ENCODE measurements around the gene LAIR1.
"Not testable (repeated sequence)": the region's sequence is repeated elsewhere in the genome, so short reads cannot be mapped to it uniquely, and the experiment has no call there.

LAIR1 gene

DNA sequence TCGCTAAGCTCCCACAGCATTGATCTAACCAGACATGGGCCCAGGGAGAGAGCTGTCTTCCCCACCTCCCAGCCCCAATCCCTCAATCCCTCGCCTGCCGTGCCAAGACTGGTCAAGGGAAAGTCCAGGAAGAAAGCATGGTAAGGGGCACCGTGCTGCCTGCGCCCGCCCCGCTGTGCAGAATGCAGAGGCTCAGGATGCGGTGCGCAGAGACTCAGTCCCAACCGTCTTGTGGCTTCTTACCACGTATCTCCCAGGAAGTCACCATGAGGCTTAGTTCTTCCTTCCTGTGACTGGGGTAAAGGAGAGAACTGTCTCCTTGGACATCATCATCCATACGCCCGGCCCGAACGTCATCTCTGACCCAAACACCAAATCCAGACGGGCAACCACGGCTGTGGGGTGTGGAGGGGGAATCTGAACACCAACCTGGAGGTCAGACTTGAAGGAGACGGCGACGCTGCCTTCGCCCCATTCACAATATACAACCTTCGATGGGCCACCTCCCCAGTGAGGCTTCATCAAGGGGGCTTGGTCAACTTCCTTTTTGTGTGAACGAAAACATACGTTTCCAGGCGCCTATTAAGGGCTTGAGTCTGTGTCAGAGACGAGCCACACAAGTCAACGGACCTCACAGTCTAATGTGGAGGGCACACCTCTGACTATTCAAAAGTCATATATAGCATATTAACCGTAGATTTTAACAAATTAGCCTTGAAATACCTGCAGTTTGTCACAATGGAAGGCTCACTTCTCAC lies 10.6 kb upstream of the LAIR1 start:
- DNase-seq: not testable (repeated sequence)

DNA sequence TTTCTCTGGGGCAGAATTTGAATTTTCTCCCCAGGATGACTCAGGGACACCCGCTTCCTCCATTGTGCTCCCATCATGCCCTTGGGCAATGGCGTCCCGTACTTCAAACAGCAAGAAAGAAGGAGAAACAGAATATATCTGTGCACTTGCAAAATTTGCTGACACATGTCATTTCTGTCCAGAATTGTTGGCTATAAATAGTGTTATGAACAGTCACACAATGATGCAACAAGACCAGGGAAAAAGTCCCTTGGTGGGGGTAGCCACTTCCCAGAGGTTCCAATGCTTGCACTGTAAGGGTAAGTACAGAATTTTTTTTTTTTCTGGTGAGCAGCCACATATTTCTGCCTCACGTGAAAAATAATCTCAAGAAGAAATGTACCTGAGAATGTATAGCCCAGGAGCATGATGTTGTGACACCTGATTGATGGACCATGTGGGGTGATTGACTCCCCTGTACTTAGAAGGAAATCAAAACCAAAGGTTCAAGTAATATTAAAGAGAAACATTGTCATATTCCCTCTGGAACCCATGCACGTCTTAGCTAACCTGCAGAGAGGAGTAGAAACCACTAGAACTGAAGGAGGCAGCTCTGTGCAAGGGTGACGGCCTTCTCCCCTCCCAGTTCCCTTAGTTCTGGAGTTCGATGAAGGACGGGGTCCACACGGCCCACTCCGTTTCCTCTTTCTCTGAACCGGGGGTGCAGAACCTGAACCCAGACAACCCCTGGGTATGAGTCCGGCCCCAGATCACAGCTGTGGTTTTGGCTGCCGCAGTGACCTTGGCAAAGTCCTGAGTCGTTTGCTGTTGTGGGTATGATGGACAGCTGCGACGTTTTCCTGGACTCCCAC lies 9.3 kb upstream of the LAIR1 start:
- DNase-seq: no peak

DNA sequence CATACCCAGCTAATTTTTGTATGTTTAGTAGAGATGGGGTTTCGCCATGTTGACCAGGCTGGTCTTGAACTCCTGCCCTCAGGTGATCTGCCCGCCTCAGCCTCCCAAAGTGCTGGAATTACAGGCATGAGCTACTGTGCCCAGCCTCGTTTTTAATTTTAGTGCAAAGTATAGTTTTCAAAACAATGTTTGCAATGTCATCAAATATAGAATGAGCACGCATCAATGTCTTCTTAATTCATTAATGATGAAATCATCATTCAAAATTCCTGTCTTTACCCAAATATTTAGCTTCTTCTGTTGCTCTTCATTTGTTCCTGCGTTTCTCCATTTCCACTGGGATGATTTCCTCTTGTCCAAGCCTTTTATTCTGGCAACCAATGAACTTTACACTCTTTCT lies 6.7 kb upstream of the LAIR1 start:
- DNase-seq: not testable (repeated sequence)

- peak; percentile 70 for DNase-seq
Measured at GRCh38 chr19:54370434-54370796, 5.7 kb upstream of the LAIR1 start.

- not testable (repeated sequence) for DNase-seq
Measured at GRCh38 chr19:54369688-54370433, 5.1 kb upstream of the LAIR1 start.

DNA sequence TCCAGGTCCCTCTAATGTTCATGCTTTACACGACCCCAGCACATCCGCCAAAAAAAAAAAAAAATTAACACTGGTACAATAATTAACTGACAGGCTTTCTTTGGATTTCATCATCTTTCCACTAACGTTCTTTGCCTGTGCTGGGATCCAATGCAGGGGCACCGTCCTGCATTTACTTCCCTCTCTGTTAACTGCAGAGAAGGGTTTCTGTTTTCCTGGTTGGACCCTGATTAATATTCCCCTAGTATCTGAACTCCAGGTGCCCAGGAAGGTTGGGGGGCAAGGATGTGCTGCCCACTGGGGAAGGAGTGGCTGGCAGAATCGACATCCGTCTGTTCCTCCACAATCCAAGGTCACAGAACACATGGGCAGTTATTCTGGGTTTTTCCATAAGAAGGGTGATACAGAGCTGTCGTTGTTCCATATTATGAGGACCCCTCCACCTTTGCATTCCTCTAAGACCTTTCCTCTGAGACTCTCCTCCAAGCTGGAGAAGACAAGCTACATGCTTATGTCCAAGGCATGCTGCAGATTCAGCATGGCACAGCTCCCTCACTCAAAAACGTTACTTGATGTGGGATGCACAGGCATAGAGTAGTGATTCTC lies 4.5 kb upstream of the LAIR1 start:
- no peak for DNase-seq

- no peak for DNase-seq
Measured at GRCh38 chr19:54366811-54367210, 2.1 kb upstream of the LAIR1 start.

DNA sequence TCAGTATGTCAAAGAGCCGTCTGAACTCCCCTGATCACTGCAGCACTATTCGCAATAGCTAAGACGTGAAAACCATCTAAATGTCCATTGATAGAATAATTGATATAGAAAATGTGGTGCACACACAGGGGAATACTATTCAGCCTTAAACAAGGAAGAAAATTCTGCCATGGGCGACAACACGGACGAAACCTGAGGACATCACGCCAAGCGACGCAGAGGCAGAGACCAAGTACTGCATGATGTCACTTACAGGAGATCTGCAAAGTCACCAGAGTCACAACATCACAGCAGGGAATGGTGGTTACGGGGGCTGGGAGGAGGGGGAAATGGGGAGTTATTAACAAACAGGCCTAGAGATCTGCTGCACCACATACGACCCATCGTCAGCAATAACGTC lies 1.1 kb upstream of the LAIR1 start:
- not testable (repeated sequence) for DNase-seq

GRCh38 chr19:54361680-54362422 lies 2.9 kb downstream of the LAIR1 start:
- DNase-seq: not testable (repeated sequence)

DNA sequence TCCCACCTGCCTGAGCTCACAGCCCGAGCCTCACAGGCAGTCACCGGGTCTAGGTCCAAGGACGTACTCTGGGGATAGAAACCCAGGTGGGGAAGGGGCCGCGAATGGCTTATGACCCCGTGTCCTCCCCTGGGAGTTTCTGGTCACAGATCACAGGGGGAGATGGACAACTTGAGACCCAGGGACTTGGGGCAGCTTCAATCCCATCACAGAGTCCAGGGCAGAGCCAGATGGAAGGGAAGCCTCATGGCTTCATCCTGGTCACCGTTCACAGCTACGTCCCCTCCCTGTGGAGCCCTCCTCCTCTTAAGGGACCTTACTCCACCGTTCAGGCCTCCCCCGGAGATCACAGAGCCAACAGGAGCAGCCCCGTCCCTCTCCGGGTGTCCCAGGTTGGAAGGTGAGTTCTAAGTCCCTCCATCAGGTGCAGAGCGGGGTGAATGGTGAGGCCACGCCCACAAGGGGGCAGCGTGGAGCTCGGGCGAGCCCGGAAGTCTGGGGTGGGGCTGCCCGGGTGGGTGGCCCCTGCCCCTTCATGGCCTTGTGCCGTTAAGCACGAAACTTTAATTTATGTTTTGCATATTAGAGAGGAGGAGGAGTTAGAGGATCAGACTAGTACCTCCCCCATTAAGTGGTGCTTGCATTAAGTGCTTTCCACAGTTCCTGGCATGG lies 5.4 kb downstream of the LAIR1 start:
- peak; percentile 75 for DNase-seq

- DNase-seq: no peak
Measured at GRCh38 chr19:54357381-54357780, 7.3 kb downstream of the LAIR1 start.

DNA sequence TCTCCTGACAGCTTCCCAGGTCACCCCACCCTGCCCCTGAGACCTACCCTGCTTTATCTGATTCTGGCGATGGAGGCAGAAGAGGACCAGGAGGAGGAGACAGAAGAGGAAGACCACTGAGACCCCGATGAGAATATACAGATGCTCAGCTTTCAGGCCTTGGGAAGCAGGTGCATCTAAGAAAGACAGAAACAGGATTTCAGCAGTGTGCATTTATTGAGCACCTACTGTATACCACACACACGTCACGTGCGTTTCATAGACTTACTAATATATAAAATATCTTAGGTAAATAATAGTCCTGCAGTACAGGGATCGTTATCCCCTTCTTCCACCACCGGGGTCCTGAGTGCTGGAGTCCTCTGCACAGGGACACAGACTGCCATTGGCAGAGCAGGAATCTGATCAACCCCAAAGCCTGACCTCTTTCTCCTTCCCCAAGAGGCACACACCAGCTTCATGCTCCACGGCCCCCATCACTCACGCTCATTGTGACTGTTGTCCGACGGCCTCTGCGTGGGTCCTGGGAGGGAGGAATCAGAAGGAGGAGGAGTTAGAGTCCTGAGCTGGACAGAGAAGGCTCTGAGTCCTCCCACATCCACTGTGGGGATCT lies 8.2 kb downstream of the LAIR1 start:
- DNase-seq: no peak

GRCh38 chr19:54355675-54356074 lies 9.1 kb downstream of the LAIR1 start:
- no peak for DNase-seq

DNA sequence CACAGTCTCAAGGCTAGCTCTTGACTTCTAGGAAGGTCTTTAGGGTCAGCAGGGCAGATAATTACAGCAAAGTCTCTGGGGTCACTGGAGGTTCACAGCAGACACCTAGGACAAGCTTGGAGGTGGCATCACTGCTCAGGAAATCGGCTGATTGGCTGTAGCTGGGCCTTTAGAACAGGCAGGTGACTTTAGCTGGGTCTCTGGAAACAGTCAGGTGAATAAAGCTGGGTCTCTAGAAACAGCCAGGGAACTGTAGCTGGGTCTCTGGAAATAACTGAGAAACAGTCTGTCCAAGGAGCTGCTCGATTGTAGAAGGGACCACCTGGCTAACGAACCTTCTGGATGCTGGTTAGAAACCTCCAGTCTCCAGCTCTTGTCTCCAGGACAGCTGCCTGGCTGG lies 10.0 kb downstream of the LAIR1 start:
- DNase-seq: no peak

- no peak for DNase-seq
Measured at GRCh38 chr19:54352546-54352945, 12.2 kb downstream of the LAIR1 start.

DNA sequence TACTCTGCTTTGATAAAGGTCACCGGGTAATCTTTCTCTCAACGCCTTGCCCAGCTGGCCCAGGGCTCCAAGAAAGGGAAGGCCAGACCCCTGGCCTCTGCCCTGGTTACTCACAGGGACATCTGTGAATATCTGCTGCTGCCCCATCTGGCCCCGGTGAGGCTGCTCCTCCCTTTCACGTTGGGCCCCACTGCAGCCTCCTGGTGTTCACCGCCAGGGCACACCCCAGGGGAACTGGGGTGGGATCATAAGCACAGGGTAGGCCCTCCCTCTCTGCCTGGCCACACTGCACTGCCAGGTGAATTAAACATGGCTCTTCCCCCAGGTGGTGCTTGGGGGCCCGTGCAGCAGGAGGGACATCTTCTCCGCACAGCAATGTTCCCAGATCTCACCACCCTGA lies 12.7 kb downstream of the LAIR1 start:
- no peak for DNase-seq

GRCh38 chr19:54351474-54351873 lies 13.3 kb downstream of the LAIR1 start:
- no peak for DNase-seq

DNA sequence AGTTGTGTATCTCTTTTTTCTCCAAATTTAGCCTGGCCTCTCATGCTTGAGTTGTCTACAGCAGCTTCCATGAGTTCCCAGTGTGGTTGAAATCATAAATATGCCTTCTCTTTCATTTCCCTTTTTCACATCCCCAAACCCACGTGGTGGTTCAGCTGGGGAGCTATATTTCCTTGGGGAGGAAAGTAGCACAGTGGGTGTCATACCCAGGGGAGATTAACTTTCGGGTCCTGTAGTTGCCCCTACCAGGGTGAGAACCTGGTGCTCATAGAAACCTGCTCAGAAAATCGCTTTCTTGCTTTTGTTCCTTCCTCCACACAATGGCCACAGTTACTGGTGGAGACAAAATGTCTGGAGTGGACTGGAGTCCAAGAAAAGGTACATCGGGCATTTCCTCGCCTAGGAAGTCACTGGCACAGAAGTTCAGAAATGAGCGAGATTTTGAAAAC lies 18.8 kb downstream of the LAIR1 start:
- DNase-seq: no peak

DNA sequence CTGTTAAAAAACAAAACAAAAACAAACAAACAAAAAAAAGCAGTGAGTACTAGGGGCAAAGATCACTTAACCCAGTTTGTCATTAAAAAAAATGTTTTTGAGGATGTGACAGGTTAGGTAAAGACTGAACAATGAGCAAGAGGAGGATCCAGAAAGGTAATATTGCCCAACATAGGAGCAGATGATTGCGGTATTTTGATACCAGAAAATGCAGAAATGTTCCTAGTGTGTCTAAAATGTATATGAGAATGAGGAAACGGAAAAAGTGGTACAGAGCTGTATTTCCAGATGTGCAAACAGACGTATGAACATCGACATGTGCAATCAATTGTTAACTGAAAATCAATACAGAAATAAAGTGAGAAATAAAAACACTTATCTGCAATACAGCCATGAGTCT lies 20.9 kb downstream of the LAIR1 start:
- no peak for DNase-seq

- DNase-seq: no peak
Measured at GRCh38 chr19:54341295-54341694, 23.4 kb downstream of the LAIR1 start.

DNA sequence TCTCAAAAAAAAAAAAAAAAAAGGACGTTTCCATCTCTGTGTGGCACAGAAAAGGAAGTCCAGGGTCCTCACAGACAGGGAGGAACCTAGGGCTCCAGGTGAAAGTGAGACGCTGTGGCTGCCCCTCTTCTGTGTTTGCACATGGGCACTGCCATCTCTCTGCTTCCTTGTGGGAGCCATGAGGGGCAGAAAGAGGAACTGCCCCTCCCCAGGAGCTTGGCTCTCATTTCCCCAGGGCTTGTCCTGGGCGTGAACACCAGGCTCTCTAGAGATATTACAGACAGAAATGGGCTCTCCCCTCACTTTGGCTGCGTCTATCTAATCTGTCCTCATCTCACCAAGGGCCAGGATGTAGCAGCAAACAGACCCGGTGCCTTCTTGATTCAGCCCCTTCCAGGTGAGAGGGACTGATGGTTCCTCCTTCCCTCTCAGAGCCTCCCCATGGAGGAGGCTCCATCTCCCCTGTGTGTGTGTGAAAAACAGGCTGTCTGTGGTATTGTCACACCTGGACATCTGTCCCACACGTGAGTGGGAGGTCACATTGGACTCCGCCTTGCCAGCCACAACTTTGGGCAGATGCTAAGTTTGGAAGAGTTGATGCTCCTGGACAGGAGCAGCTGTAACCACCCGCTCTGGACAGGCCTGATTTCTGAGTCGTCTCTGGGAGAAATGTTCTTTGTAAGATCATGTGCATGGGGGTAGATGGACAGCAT lies 24.9 kb downstream of the LAIR1 start:
- DNase-seq: no peak
